HCT116 (cell line): ENCODE results near the gene IGF2BP1. TPM values are rescaled to one million over a fixed set of nuclear protein-coding genes. Genes with fewer than 3 reads are reported as not detected.

Source experiments
- ATAC-seq: fragments of 200-7000 bp; cut with Tn5 transposase; 2 replicates; pipeline ENCODE4 v1.9.1; 2020; ENCODE audit warnings: mild to moderate bottlenecking, moderate library complexity
- BruUV-seq: library from RNA; stranded (reverse); fragments of 400-500 nt; replicated peaks from 2 replicates; lab custom pipeline; 2021; lab: Mats Ljungman, UMichigan
- CTCF ChIA-PET: fragments of 300-600 bp; sonication (Branson Sonifier 250); formaldehyde crosslinking; loops from one replicate; lab custom pipeline; 2021; ENCODE audit warnings: antibody characterized with exemption; lab: Charles Lee
- POLR2A ChIA-PET: fragments of 300-600, 350-600 bp; sonication (Branson Sonifier 250); formaldehyde crosslinking; loops from one replicate; lab custom pipeline; 2021; ENCODE audit warnings: antibody characterized with exemption; lab: Charles Lee
- RAD21 ChIA-PET, 2 experiments: fragments of 300-600 bp; sonication (Branson Sonifier 250); formaldehyde crosslinking; loops; one replicate each; lab custom pipeline; 2023; ENCODE audit warnings: low total read pairs in 2 of 2; ENCODE audit not compliant: uncharacterized antibody in 2 of 2, unreplicated experiment in 2 of 2, low non-redundant PET in 1 of 2; lab: Charles Lee
- DNase-seq: peaks from one replicate; pipeline ENCODE4 v3.0.0-alpha.2; 2010; ENCODE audit warnings: low read depth, low spot score
- H2AFZ ChIP-seq: fragments of 200-600 bp; shearing (Covaris generic), sonication (generic); 2 replicates; pipeline ENCODE4 v1.6.1; 2017; ENCODE audit warnings: low read depth, mixed run types, mixed read lengths, antibody characterized with exemption, low read length; ENCODE audit not compliant: poor library complexity, severe bottlenecking
- H3K27ac ChIP-seq: 2 replicates; pipeline ENCODE4 v1.5.1; 2012; ENCODE audit warnings: low read depth, low read length
- H3K27me3 ChIP-seq: fragments of 200-600 bp; sonication (generic); 2 replicates; pipeline ENCODE4 v1.6.1; 2016; ENCODE audit warnings: mixed run types, low read length, mixed read lengths; ENCODE audit not compliant: insufficient read depth
- H3K36me3 ChIP-seq, 2 experiments: fragments of 200-500 bp in 1 of 2; fragments of 200-600 bp in 1 of 2; sonication (Bioruptor generic) in 1 of 2; sonication (generic) in 1 of 2; 2 replicates each; pipeline versions ENCODE4 v1.5.1 to v1.6.1; 2014 to 2016; ENCODE audit warnings: low read length in 2 of 2, inconsistent platforms in 1 of 2, mixed read lengths in 1 of 2, mixed run types in 1 of 2; ENCODE audit not compliant: insufficient read depth in 2 of 2, control insufficient read depth in 1 of 2
- H3K4me1 ChIP-seq, 2 experiments: fragments of 200-600 bp in 1 of 2; sonication (generic) in 1 of 2; 2 replicates each; pipeline versions ENCODE4 v1.5.1 to v1.6.1; 2012 to 2017; ENCODE audit warnings: low read length in 2 of 2, inconsistent platforms in 1 of 2, mild to moderate bottlenecking in 1 of 2, mixed read lengths in 1 of 2, mixed run types in 1 of 2, moderate library complexity in 1 of 2; ENCODE audit not compliant: insufficient read depth in 2 of 2, control insufficient read depth in 1 of 2
- H3K4me2 ChIP-seq: fragments of 200-600 bp; sonication (generic); 2 replicates; pipeline ENCODE4 v1.6.1; 2017; ENCODE audit warnings: mixed run types, low read length, mixed read lengths
- H3K4me3 ChIP-seq, 2 experiments: fragments of 200-600 bp in 1 of 2; sonication (generic) in 1 of 2; replicated peaks in 1 of 2; 2 replicates each; pipeline ENCODE4 v1.5.1; 2011 to 2016; ENCODE audit warnings: low read length in 2 of 2, control low read depth in 1 of 2, low read depth in 1 of 2, mild to moderate bottlenecking in 1 of 2, mixed read lengths in 1 of 2, mixed run types in 1 of 2
- H3K79me2 ChIP-seq: fragments of 200-600 bp; sonication (generic); 2 replicates; pipeline ENCODE4 v1.6.1; 2017; ENCODE audit warnings: mild to moderate bottlenecking, mixed run types, low read length, moderate library complexity, mixed read lengths; ENCODE audit not compliant: insufficient read depth
- H3K9ac ChIP-seq: fragments of 200-600 bp; sonication (generic); 2 replicates; pipeline ENCODE4 v1.6.1; 2016; ENCODE audit warnings: low read length, mixed read lengths
- H3K9me2 ChIP-seq: fragments of 200-600 bp; sonication (generic), shearing (Covaris generic); 2 replicates; pipeline ENCODE4 v1.6.1; 2017; ENCODE audit warnings: mixed run types, mild to moderate bottlenecking, moderate library complexity; ENCODE audit not compliant: insufficient read depth
- H3K9me3 ChIP-seq, 2 experiments: fragments of 200-500 bp in 1 of 2; fragments of 200-600 bp in 1 of 2; sonication (Bioruptor generic) in 1 of 2; sonication (generic) in 1 of 2; 2 replicates each; pipeline ENCODE4 v1.6.1; 2014 to 2017; ENCODE audit warnings: low read length in 2 of 2, mixed read lengths in 2 of 2, inconsistent platforms in 1 of 2, low read depth in 1 of 2, mild to moderate bottlenecking in 1 of 2, mixed run types in 1 of 2, moderate library complexity in 1 of 2; ENCODE audit not compliant: control insufficient read depth in 1 of 2, insufficient read depth in 1 of 2
- H4K20me1 ChIP-seq: fragments of 200-600 bp; sonication (generic), shearing (Covaris generic); 2 replicates; pipeline ENCODE4 v1.6.1; 2017; ENCODE audit warnings: mixed run types, mild to moderate bottlenecking, moderate library complexity; ENCODE audit not compliant: insufficient read depth
- CBX3 ChIP-seq: IDR thresholded peaks from 2 replicates; pipeline ENCODE4 v1.6.1; 2012; ENCODE audit warnings: low read depth
- CEBPB ChIP-seq: IDR thresholded peaks from 2 replicates; pipeline ENCODE4 v1.6.1; 2012; ENCODE audit warnings: low read depth
- CTCF ChIP-seq, 3 experiments: fragments of 200-600 bp in 1 of 3; sonication (generic) in 1 of 3; IDR thresholded peaks in 2 of 3; conservative IDR thresholded peaks in 1 of 3; 2 replicates each; pipeline ENCODE4 v1.5.1; 2012 to 2017; ENCODE audit warnings: low read depth in 2 of 3, low read length in 2 of 3, antibody characterized with exemption in 1 of 3, borderline replicate concordance in 1 of 3, control low read depth in 1 of 3, mild to moderate bottlenecking in 1 of 3, mixed read lengths in 1 of 3, mixed run types in 1 of 3, moderate library complexity in 1 of 3; ENCODE audit not compliant: insufficient read depth in 1 of 3
- EZH2phosphoT487 ChIP-seq: fragments of 200-600 bp; IDR thresholded peaks from 2 replicates; pipeline ENCODE4 v1.6.1; 2018; ENCODE audit warnings: antibody characterized with exemption, borderline replicate concordance
- JUND ChIP-seq: IDR thresholded peaks from 2 replicates; pipeline ENCODE4 v1.6.1; 2012
- POLR2A ChIP-seq: IDR thresholded peaks from 2 replicates; pipeline ENCODE4 v1.7.0; 2011; ENCODE audit warnings: borderline replicate concordance; ENCODE audit not compliant: insufficient read depth, insufficient read length; ENCODE audit errors: extremely low read depth
- YY1 ChIP-seq: IDR thresholded peaks from 2 replicates; pipeline ENCODE4 v1.6.1; 2011; ENCODE audit warnings: low read length, low read depth, moderate library complexity, mild to moderate bottlenecking; ENCODE audit not compliant: insufficient replicate concordance; ENCODE audit errors: extremely low read depth
- intact Hi-C: fragments of 100-400 bp; cut with micrococcal nuclease; formaldehyde crosslinking; loops from 2 replicates; pipeline ENCODE4 v1.10.0; 2022
- total RNA-seq: library from RNA; stranded (reverse); gene quantifications from one replicate; pipeline ENCODE4 v1.2.1, GENCODE V29; 2021; ENCODE audit not compliant: unreplicated experiment
- TF ChIP-seq, protein P1 (sequence below): IDR thresholded peaks from 2 replicates; pipeline ENCODE4 v1.6.1; 2012
- TF ChIP-seq, protein P2 (sequence below): IDR thresholded peaks from 2 replicates; pipeline ENCODE4 v1.6.1; 2012; ENCODE audit warnings: low read depth

The IGF2BP1 gene
- total RNA-seq, 1 experiment from 2014 or later, result 0.91 TPM

GRCh38 chr17:49041527-49041926, 44.3 kb downstream of the IGF2BP1 start:
- H3K4me2 ChIP-seq, result no peak overlapping the region
- ChIA-PET CTCF (no interaction called here), POLR2A (no interaction called here), RAD21 (no interaction called here)
- BruUV-seq, result no TSS peak
- H3K9ac ChIP-seq, result no peak overlapping the region
- no peaks in the 10 kb centered on the region for H3K79me2 ChIP-seq
- intact Hi-C loops, result no loop called here
- no peaks in the 10 kb centered on the region; the same call in 1 of the 2 replicates for H3K9me2 ChIP-seq
- TF ChIP-seq CBX3 (no peak), CEBPB (no peak), JUND (no peak), YY1 (no peak), EZH2phosphoT487 (no peak), POLR2A (no peak), CTCF (IDR thresholded peaks at IDR 0.05 in 2 of 3, conservative IDR thresholded peaks at IDR 0.05 in 1 of 3; ENCODE audit: borderline replicate concordance in 1 of 3, insufficient read depth in 1 of 3, low read depth in 2 of 3, low read length in 2 of 3) (no peak)
- TF ChIP-seq, protein P1, sequence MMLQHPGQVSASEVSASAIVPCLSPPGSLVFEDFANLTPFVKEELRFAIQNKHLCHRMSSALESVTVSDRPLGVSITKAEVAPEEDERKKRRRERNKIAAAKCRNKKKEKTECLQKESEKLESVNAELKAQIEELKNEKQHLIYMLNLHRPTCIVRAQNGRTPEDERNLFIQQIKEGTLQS, result no peak
- TF ChIP-seq, protein P2, sequence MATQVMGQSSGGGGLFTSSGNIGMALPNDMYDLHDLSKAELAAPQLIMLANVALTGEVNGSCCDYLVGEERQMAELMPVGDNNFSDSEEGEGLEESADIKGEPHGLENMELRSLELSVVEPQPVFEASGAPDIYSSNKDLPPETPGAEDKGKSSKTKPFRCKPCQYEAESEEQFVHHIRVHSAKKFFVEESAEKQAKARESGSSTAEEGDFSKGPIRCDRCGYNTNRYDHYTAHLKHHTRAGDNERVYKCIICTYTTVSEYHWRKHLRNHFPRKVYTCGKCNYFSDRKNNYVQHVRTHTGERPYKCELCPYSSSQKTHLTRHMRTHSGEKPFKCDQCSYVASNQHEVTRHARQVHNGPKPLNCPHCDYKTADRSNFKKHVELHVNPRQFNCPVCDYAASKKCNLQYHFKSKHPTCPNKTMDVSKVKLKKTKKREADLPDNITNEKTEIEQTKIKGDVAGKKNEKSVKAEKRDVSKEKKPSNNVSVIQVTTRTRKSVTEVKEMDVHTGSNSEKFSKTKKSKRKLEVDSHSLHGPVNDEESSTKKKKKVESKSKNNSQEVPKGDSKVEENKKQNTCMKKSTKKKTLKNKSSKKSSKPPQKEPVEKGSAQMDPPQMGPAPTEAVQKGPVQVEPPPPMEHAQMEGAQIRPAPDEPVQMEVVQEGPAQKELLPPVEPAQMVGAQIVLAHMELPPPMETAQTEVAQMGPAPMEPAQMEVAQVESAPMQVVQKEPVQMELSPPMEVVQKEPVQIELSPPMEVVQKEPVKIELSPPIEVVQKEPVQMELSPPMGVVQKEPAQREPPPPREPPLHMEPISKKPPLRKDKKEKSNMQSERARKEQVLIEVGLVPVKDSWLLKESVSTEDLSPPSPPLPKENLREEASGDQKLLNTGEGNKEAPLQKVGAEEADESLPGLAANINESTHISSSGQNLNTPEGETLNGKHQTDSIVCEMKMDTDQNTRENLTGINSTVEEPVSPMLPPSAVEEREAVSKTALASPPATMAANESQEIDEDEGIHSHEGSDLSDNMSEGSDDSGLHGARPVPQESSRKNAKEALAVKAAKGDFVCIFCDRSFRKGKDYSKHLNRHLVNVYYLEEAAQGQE, result no peak
- no peaks in the 10 kb centered on the region for H4K20me1 ChIP-seq
- H2AFZ ChIP-seq, result no peak overlapping the region
- no peak overlapping the region for H3K4me3 ChIP-seq
- ATAC-seq, result no peak
- no peak for DNase-seq
- no peaks in the 10 kb centered on the region for H3K27me3 ChIP-seq
- H3K27ac ChIP-seq, result no peak overlapping the region
- H3K9me3 ChIP-seq, result no peaks in the 10 kb centered on the region
- no peaks in the 10 kb centered on the region for H3K36me3 ChIP-seq
- H3K4me1 ChIP-seq, result peaks cover 0 to 6% of the 10 kb centered on the region in 2 experiments; a peak in 1 of 4 replicates
